Stimulated activated naive CD4-positive, alpha-beta T cell treated with Interleukin-2 at 50 U/mL for 16 hours (primary cell): ENCODE results near the gene ROR2.

Source experiments
- DNase-seq: peaks from one replicate; lab custom pipeline; 2025; lab: John Stamatoyannopoulos, UW

Gene ROR2

GRCh38 chr9:91873637-91874051, 76.4 kb downstream of the ROR2 start:
- no peak for DNase-seq

GRCh38 chr9:91868732-91869391, 81.2 kb downstream of the ROR2 start:
- no peak for DNase-seq

DNA sequence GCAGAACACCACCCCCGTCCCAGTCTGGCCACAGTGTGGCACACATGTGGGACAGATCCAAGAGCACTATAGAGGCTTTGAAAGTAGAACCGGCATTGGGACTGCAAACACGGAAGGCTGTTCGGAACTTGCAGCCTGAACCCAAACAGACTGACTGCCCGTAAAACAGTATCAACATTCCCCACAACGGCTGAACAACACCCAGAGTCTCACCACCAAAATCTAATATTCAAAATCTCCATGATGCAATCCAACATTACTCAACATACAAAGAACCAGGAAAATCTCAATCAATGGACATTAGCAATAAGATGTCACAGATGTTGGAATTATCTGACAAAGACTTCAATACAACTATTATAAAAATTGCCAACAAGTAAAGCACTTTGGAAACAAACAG, 82.3 kb downstream of the ROR2 start:
- DNase-seq = no peak

- DNase-seq = no peak
Measured at GRCh38 chr9:91865041-91865440, 85.0 kb downstream of the ROR2 start.

- no peak for DNase-seq
Measured at GRCh38 chr9:91864380-91864779, 85.6 kb downstream of the ROR2 start.

DNA sequence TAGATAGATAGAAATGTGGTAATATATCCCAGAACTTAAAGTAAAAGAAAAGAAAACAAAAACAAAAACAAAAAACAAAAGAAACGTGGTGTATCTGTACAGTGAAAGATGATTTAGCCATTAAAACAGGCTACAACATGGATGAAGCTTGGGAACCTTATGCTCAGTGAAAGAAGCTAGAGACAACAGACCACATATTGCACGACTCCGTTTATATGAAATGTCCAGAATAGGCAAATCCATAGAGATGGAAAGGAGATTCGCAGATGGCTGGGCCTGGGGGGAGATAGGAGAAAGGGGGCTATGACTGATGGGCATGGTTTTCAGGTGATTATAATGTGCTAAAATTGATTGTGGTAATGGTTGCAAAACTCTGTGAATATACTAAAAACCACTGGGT, 86.6 kb downstream of the ROR2 start:
- no peak for DNase-seq

DNA sequence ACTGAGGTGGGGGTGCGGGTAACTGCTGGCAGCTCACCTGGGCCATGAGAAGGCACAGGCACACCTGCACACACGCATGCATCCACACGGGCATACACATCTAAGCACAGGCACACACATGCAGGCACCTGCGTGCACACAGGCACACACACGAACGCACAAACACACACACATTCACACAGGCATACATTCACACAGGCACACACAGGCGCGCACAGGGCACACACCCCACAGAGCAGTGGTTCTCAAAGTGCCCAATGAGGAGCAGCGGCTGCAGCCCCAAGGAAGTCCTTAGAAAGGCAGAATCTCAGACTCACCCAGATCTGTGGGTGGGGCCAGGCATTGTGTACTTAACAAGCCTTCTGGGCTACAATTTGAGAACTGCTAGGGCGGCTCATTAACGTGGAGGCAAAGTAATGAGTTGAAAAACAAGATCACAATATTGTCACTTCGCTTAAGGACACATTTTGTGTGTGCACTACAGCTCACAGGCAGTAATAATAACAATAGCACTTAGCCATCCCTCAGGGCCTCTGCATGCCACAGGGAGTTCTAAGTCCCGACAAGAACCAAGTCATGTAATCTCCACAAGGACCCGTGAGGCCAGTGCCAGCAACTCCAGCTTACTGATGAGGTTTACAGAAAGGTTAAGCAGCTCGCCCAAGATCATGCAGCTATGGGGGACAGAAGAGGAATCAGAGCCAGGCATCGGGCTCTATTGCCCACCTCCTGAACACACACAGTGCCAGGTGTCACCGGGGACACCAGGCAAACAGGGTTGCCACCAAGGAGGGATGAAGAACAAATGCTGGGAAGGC, 91.6 kb downstream of the ROR2 start:
- DNase-seq = no peak

GRCh38 chr9:91857291-91858212, 92.5 kb downstream of the ROR2 start:
- DNase-seq = no peak

DNA sequence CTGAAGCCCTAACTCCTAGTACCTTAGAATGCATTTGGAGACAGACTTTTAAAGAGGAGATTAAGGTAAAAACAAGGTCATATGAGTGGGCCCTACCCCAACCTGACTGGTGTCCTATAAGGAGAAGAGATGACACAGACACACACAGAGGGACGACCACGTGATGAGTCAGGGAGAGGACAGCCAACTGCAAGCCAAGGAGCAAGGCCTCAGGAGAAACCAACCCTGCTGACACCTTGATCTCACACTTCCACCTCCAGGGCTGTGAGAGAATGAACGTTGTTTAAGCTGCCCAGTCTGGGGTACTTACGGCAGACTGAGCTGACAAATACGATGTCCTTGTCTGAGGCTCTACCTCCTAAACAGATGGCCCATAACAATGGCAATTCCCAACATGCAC, 93.6 kb downstream of the ROR2 start:
- DNase-seq = no peak

DNA sequence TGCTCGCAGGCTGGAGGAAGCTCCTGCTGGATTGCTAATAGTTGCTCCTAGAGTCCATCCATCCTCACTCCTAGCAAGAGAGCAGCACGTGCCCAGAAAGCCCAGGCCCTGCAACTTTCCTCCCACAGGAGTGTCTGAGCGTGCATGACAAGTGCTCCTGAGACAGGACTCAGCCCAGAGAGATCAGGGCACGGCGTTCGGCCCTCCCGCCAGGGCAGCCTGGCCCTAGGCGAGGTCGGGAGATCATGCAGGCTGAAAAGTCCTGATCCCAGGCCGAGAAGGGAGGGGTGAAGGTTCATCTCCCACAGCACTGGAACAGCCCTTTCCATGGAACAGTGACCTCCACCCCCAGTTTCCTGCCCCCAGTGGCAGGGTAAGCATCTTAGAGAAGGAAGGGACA, 94.8 kb downstream of the ROR2 start:
- DNase-seq = no peak

DNA sequence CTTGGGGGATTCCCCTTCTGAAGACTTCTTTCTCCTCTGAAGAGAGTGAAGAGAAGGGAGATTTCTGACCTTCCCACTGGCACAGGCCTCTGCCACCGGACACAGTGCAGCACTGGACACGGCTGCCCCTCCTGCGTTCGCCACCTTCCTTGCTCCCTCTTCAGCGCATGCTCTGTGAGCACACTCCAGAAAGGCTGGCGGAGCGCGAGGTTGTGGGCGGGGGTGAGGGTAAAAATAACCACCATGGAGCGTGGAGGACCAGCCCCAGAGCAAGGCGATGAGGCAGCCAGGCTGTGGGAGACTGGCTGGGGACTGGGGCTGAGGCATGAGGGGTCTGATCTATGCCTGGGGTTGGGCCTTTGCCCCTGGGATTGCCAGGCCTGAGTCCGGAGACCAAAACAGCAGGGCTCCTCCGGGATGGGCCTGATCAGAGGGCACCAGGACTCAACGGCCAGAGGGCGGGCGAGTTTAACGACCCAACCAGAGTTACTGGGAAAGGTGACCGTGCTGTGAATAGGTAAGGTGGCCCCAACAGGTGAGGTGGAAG, 97.2 kb downstream of the ROR2 start:
- DNase-seq = no peak

DNA sequence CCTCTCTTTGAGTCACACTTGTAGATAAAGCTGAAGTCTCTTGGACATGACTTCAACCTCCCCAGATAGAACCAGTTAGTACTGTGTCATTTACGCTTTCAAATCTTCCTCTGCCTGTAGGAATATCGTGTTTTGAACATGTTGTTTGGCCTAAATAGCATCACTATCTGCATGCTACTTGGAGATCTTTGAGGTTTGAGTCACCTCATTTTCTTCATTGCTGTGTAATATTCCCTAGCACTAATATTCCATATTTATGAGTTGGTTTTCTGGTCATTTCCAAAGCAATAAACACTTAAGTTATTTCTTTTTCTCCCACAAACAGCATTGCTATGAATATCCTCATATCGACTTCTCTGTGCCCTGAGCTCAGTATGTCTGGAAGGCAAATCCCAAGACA, 100.3 kb downstream of the ROR2 start:
- DNase-seq = no peak

GRCh38 chr9:91848146-91848545, 101.9 kb downstream of the ROR2 start:
- DNase-seq = no peak

GRCh38 chr9:91847581-91848091, 102.4 kb downstream of the ROR2 start:
- no peak for DNase-seq

GRCh38 chr9:91845879-91846278, 104.1 kb downstream of the ROR2 start:
- DNase-seq = no peak

DNA sequence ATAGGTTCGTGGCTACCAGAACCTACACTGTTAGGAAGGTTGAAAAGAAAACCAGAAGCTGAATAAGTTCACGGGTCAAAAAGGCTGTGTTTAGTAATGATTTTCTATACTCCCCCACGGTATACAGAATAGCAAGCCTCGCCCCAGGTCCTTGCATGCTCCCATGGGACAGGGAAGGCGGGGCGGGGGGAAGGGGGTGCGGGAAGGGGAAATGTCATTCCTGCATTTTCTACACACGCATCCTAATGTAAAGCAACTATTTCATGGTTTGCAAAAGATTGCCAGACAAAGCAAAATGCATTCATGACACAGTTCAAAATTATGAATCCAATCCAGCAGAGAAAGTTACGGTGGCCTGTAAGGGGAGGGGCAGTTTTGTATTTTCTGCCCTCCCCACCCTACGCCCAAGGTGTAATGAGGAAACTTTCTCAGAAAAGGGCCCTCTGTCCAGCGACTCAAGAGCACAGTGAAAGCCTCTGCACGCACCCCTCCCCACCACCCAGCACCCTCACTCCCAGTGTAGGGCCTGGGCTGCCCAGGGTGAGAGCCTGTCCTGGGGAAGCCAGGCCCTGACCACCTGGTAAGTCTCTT, 105.2 kb downstream of the ROR2 start:
- no peak for DNase-seq

GRCh38 chr9:91844190-91844589, 105.8 kb downstream of the ROR2 start:
- no peak for DNase-seq

- DNase-seq = no peak
Measured at GRCh38 chr9:91843623-91844148, 106.3 kb downstream of the ROR2 start.

- no peak for DNase-seq
Measured at GRCh38 chr9:91843093-91843492, 106.9 kb downstream of the ROR2 start.

GRCh38 chr9:91842358-91843049, 107.5 kb downstream of the ROR2 start:
- no peak for DNase-seq

GRCh38 chr9:91841591-91841990, 108.4 kb downstream of the ROR2 start:
- no peak for DNase-seq
